Caco-2 (cell line): ENCODE data around the gene PKD1L1. TPM values are rescaled to one million over a fixed set of nuclear protein-coding genes. Genes with fewer than 3 reads are reported as not detected.

Experiments used
- BruUV-seq: library from RNA; stranded (reverse); fragments of 400-500 nt; replicated peaks from 2 replicates; lab custom pipeline; 2021; lab: Mats Ljungman, UMichigan
- CTCF ChIA-PET: fragments of 300-600 bp; sonication (Branson Sonifier 250); formaldehyde crosslinking; loops from one replicate; lab custom pipeline; 2022; ENCODE audit warnings: antibody characterized with exemption; lab: Charles Lee
- POLR2A ChIA-PET: fragments of 300-600 bp; sonication (Branson Sonifier 250); formaldehyde crosslinking; loops from one replicate; lab custom pipeline; 2022; ENCODE audit warnings: antibody characterized with exemption; lab: Charles Lee
- DNase-seq, 2 experiments: peaks; one replicate each; pipeline versions ENCODE4 v3.0.0 to v3.0.0-alpha.2; 2020 to 2022
- H3K27me3 ChIP-seq: replicated peaks from 2 replicates; pipeline ENCODE4 v1.6.0; 2011; ENCODE audit warnings: low read length; ENCODE audit not compliant: control insufficient read depth, insufficient read depth
- H3K36me3 ChIP-seq: 2 replicates; pipeline ENCODE4 v1.5.1; 2011; ENCODE audit warnings: low read length; ENCODE audit not compliant: control insufficient read depth, insufficient read depth
- H3K4me1 ChIP-seq: fragments of 250-450 bp; sonication (Bioruptor Pico); 2 replicates; pipeline ENCODE4 v1.5.1; 2020; ENCODE audit warnings: mild to moderate bottlenecking
- H3K4me3 ChIP-seq: 2 replicates; pipeline ENCODE4 v1.5.1; 2011; ENCODE audit warnings: low read depth, mild to moderate bottlenecking, control low read depth, low read length
- H3K9me3 ChIP-seq: fragments of 250-450 bp; sonication (Bioruptor Pico); 2 replicates; pipeline ENCODE4 v1.5.1; 2020; ENCODE audit warnings: mild to moderate bottlenecking, moderate library complexity
- H3K27ac Mint-ChIP-seq: one replicate; pipeline ENCODE4 v1.8.0; 2022; ENCODE audit warnings: mixed read lengths; ENCODE audit not compliant: unreplicated experiment
- H3K27me3 Mint-ChIP-seq: one replicate; pipeline ENCODE4 v1.8.0; 2022; ENCODE audit warnings: mixed read lengths; ENCODE audit not compliant: insufficient read depth, unreplicated experiment
- H3K36me3 Mint-ChIP-seq: one replicate; pipeline ENCODE4 v1.8.0; 2022; ENCODE audit warnings: mild to moderate bottlenecking, mixed read lengths; ENCODE audit not compliant: insufficient read depth, unreplicated experiment
- H3K4me1 Mint-ChIP-seq: one replicate; pipeline ENCODE4 v1.8.0; 2022; ENCODE audit warnings: low read depth, mixed read lengths; ENCODE audit not compliant: unreplicated experiment
- H3K4me3 Mint-ChIP-seq: one replicate; pipeline ENCODE4 v1.8.0; 2022; ENCODE audit warnings: mild to moderate bottlenecking, moderate library complexity, mixed read lengths; ENCODE audit not compliant: unreplicated experiment
- H3K9me3 Mint-ChIP-seq: one replicate; pipeline ENCODE4 v1.8.0; 2022; ENCODE audit warnings: mixed read lengths; ENCODE audit not compliant: unreplicated experiment
- intact Hi-C: fragments of 100-400 bp; cut with micrococcal nuclease; formaldehyde crosslinking; loops from one replicate; pipeline ENCODE4 v1.10.0; 2022; ENCODE audit not compliant: unreplicated experiment
- total RNA-seq: library from RNA; stranded (reverse); gene quantifications from 2 replicates; pipeline ENCODE4 v1.2.3, GENCODE V29; 2022
- TF ChIP-seq, protein P1 (sequence below), 2 experiments: fragments of 200-600 bp in 1 of 2; IDR thresholded peaks; 1 replicate in 1 of 2; 2 replicates in 1 of 2; pipeline versions ENCODE4 v1.5.1 to v1.8.0; 2011 to 2022; ENCODE audit warnings: antibody characterized with exemption in 1 of 2, control low read depth in 1 of 2, inconsistent platforms in 1 of 2, low read depth in 1 of 2, low read length in 1 of 2, mild to moderate bottlenecking in 1 of 2, moderate library complexity in 1 of 2; ENCODE audit not compliant: insufficient read depth in 1 of 2, severe bottlenecking in 1 of 2, unreplicated experiment in 1 of 2

PKD1L1 gene
- total RNA-seq, 1 experiment from 2014 or later, result 0.25 TPM

DNA sequence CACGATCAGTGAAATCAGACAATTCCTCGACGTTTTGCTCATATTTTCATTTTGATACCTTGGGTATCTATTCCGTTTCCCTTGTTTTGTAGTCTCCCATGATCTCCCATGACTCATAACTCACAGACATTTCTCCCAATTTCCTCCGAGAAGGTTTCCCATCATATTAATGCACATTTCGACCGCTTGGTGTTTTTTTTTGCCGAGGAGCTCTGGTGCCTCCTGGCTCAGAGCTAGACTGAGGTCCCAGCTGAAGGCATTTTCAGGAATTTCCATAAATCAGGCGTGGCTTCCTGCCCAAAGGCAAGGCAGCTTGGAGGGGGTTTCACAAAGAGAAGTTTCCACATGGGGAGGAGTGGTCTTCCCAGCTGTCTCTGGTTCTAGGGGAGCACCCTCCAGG, 218.1 kb downstream of the PKD1L1 start:
- no peak overlapping the region for H3K4me3 Mint-ChIP-seq
- no peak for DNase-seq
- POLR2A ChIA-PET, result no interaction called here

DNA sequence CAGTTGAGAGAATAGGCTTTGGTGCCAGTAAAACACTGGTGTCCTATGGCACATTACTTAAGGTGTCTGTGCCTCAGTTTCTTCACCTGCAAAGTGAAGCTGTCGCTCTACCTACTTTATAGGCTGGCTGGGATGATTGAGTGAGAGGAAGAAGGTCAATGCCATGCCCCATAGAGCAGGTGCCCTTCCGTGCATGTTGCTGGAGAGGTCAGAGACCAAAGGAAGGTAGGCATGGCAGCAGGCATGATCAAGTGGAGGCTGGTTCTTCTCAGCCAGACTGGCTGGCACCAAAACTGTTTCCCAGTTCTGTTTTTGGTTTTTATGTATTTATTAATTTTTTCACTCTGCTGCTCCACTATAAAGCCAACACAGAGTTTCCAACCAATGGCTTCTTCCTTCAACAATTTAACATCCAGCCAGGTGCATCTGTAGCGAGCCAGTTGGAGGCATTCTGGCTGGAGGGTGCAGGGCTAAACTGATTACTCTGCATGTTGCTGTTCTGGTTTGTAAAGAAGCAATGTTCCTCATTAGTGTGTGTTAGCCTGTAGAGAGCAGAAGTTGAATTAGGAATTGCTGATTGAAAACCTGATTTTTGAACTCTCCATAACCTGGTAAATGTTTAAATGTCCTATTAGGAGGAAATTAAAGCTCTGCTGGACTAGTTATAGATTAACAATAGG, 222.1 kb downstream of the PKD1L1 start:
- POLR2A ChIA-PET, result no interaction called here
- Histone ChIP-seq H3K27me3 (no peaks in the 10 kb centered on the region), H3K9me3 (no peaks in the 10 kb centered on the region), H3K36me3 (no peaks in the 10 kb centered on the region), H3K4me1 (peaks cover 24% of the 10 kb centered on the region), H3K4me3 (no peak overlapping the region)
- TF ChIP-seq, protein P1, sequence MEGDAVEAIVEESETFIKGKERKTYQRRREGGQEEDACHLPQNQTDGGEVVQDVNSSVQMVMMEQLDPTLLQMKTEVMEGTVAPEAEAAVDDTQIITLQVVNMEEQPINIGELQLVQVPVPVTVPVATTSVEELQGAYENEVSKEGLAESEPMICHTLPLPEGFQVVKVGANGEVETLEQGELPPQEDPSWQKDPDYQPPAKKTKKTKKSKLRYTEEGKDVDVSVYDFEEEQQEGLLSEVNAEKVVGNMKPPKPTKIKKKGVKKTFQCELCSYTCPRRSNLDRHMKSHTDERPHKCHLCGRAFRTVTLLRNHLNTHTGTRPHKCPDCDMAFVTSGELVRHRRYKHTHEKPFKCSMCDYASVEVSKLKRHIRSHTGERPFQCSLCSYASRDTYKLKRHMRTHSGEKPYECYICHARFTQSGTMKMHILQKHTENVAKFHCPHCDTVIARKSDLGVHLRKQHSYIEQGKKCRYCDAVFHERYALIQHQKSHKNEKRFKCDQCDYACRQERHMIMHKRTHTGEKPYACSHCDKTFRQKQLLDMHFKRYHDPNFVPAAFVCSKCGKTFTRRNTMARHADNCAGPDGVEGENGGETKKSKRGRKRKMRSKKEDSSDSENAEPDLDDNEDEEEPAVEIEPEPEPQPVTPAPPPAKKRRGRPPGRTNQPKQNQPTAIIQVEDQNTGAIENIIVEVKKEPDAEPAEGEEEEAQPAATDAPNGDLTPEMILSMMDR (IDR thresholded peaks at IDR 0.05; ENCODE audit: insufficient read depth in 1 of 2, low read depth in 1 of 2, low read length in 1 of 2, severe bottlenecking in 1 of 2, unreplicated experiment in 1 of 2), result no peak
- no peak for DNase-seq
- no peaks in the 10 kb centered on the region for H3K27me3 Mint-ChIP-seq
- intact Hi-C loops, result no loop called here
- no peak overlapping the region for H3K4me3 Mint-ChIP-seq
- peaks cover 48% of the 10 kb centered on the region for H3K4me1 Mint-ChIP-seq
- no TSS peak for BruUV-seq
- peaks cover 6% of the 10 kb centered on the region for H3K36me3 Mint-ChIP-seq
- no peak overlapping the region for H3K27ac Mint-ChIP-seq
- CTCF ChIA-PET, result no interaction called here
- H3K9me3 Mint-ChIP-seq, result peaks cover 7% of the 10 kb centered on the region

More for the DNA sequence above, 218.1 kb downstream of the PKD1L1 start:
- TF ChIP-seq, protein P1 (IDR thresholded peaks at IDR 0.05; ENCODE audit: insufficient read depth in 1 of 2, low read depth in 1 of 2, low read length in 1 of 2, severe bottlenecking in 1 of 2, unreplicated experiment in 1 of 2), result no peak
- no peaks in the 10 kb centered on the region for H3K27me3 Mint-ChIP-seq
- no peaks in the 10 kb centered on the region for H3K36me3 ChIP-seq
- H3K27me3 ChIP-seq, result no peaks in the 10 kb centered on the region
- BruUV-seq, result no TSS peak
- CTCF ChIA-PET, result no interaction called here
- no peaks in the 10 kb centered on the region for H3K9me3 Mint-ChIP-seq
- intact Hi-C loops, result no loop called here
- peaks cover 29% of the 10 kb centered on the region for H3K4me1 ChIP-seq
- H3K36me3 Mint-ChIP-seq, result no peaks in the 10 kb centered on the region
- no peak overlapping the region for H3K4me3 ChIP-seq
- H3K9me3 ChIP-seq, result no peaks in the 10 kb centered on the region
- H3K27ac Mint-ChIP-seq, result peak overlapping the region; percentile 13
- peaks cover 42% of the 10 kb centered on the region for H3K4me1 Mint-ChIP-seq

DNA sequence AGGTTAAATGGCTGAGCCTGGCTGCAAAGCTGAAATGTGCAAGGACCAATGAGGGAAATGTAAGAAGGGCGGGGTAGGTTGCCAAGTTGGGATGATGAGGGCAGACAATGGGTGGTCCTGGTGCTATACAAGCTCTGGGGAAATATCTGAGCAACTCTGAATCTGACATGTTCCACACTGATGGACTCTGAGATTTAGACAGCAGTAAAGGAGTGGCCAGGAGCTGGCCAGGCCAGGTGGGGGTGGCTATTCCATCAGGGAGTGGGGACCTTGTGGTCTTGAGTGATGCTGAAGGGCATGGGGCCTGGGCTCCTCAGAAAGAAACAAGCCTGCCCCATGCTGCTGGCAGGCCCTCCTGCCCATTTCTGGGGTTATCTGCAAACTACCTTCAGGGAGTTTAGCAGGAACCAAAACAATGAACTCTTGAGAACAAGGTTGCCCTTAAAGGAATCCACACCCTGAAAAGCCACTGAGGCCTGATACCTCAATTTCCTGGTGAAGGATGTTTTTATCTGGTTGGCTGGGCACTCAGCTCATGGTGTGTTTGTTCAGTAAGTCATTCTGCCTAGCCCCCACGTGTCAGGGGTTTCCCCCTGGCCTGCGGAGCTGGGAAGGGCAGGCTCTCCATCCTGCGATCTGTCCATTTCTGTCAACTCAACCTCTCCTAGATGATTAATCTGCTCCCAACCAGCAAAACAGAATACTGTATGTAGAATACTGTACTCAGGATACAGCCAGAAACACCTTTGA, 223.1 kb downstream of the PKD1L1 start:
- Mint-ChIP-seq H3K9me3 (peaks cover 7% of the 10 kb centered on the region), H3K27me3 (no peaks in the 10 kb centered on the region), H3K36me3 (peaks cover 6% of the 10 kb centered on the region), H3K27ac (peak overlapping the region; percentile 83), H3K4me3 (no peak overlapping the region), H3K4me1 (peaks cover 49% of the 10 kb centered on the region)
- H3K4me1 ChIP-seq, result peaks cover 20% of the 10 kb centered on the region
- H3K4me3 ChIP-seq, result no peak overlapping the region
- no peaks in the 10 kb centered on the region for H3K9me3 ChIP-seq
- H3K36me3 ChIP-seq, result no peaks in the 10 kb centered on the region
- ChIA-PET CTCF (interaction anchor here (1.1 kb wide), 1 partner anchor 38 kb away, joined by 3 read pairs; no protein-coding TSS in a partner anchor), POLR2A (no interaction called here)
- TF ChIP-seq, protein P1 (IDR thresholded peaks at IDR 0.05; ENCODE audit: insufficient read depth in 1 of 2, low read depth in 1 of 2, low read length in 1 of 2, severe bottlenecking in 1 of 2, unreplicated experiment in 1 of 2), result no peak
- intact Hi-C loops, result no loop called here
- H3K27me3 ChIP-seq, result no peaks in the 10 kb centered on the region
- DNase-seq, result no peak
- BruUV-seq, result no TSS peak

Other genes starting within 250 kb of the PKD1L1 start
- 31.3 and 32.3 TPM in 2 replicates for gene HUS1, start 31.1 kb upstream of the PKD1L1 start, total RNA-seq
- not detected in 2 replicates for gene SUN3, start 80.6 kb upstream of the PKD1L1 start, total RNA-seq
- gene C7orf57, start 87.1 kb upstream of the PKD1L1 start, total RNA-seq, result not detected in 2 replicates
- 18.7 and 20.6 TPM in 2 replicates for gene UPP1, start 140.8 kb upstream of the PKD1L1 start, total RNA-seq
- gene ABCA13, start 223.0 kb upstream of the PKD1L1 start, total RNA-seq, result 0.07 and 0.09 TPM in 2 replicates